Kidney (tissue), 14 donors: ENCODE measurements around the gene LIMA1. TPM values are rescaled to one million over a fixed set of nuclear protein-coding genes. Genes with fewer than 3 reads are reported as not detected.

ENCODE experiments used
- DNase-seq, 5 donors: peaks; one replicate each; pipeline ENCODE4 v3.0.0-alpha.2; 2013 to 2020
- FAIRE-seq: peaks from 2 replicates; lab custom pipeline; 2012; peaks lifted over from hg19 to GRCh38; lab: Jason Lieb, UNC
- H3K27ac ChIP-seq, 2 donors: one replicate each; pipeline ENCODE4 v1.7.0; 2013; ENCODE audit warnings: low read depth in 2 of 2, low read length in 2 of 2, inconsistent platforms in 1 of 2
- H3K27me3 ChIP-seq: one replicate; pipeline ENCODE4 v1.7.1; 2013; ENCODE audit warnings: low read length, inconsistent platforms; ENCODE audit not compliant: control insufficient read depth, insufficient read depth
- H3K36me3 ChIP-seq, 3 donors: one replicate each; pipeline versions ENCODE4 v1.7.0 to v1.7.1; 2013; ENCODE audit warnings: low read length in 3 of 3, control low read depth in 1 of 3, inconsistent platforms in 1 of 3; ENCODE audit not compliant: insufficient read depth in 3 of 3, control insufficient read depth in 2 of 3
- H3K4me1 ChIP-seq, 3 donors: one replicate each; pipeline versions ENCODE4 v1.7.0 to v1.7.1; 2013; ENCODE audit warnings: low read length in 3 of 3, inconsistent platforms in 1 of 3, low read depth in 1 of 3; ENCODE audit not compliant: control insufficient read depth in 2 of 3, insufficient read depth in 2 of 3
- H3K4me3 ChIP-seq, 3 donors: one replicate each; pipeline versions ENCODE4 v1.7.0 to v1.8.1; 2013; ENCODE audit warnings: low read length in 3 of 3, control low read depth in 1 of 3, inconsistent platforms in 1 of 3
- H3K9ac ChIP-seq, 3 donors: one replicate each; pipeline versions ENCODE4 v1.7.0 to v1.7.1; 2013; ENCODE audit warnings: low read length in 3 of 3, control low read depth in 1 of 3, inconsistent platforms in 1 of 3
- H3K9me3 ChIP-seq, 3 donors: one replicate each; pipeline versions ENCODE4 v1.7.0 to v1.7.1; 2013; ENCODE audit warnings: low read length in 3 of 3, control low read depth in 1 of 3, inconsistent platforms in 1 of 3; ENCODE audit not compliant: control insufficient read depth in 2 of 3, insufficient read depth in 1 of 3
- intact Hi-C: fragments of 100-400 bp; cut with DNase I; formaldehyde crosslinking; loops from one replicate; pipeline ENCODE4 v1.11.1; 2022
- microRNA-seq: library from miRNA; unstranded; fragments of <30 nt; microRNA quantifications from one replicate; pipeline ENCODE4 v1.2.0, GENCODE V29; 2020
- polyA plus RNA-seq: library from polyadenylated mRNA; stranded (reverse); fragments of 350-450 nt; fragmentation: Illumina TruSeq; extraction: RNeasy Lipid Tissue Mini Kit (QIAGEN cat#74804); gene quantifications from one replicate; pipeline ENCODE4 v1.2.3, GENCODE V29; 2014; ENCODE audit warnings: low read depth, low replicate concordance; ENCODE audit not compliant: insufficient read depth
- total RNA-seq: library from RNA; stranded (reverse); fragmentation: NEBNext Ultra II Directional; extraction: Animal tissue kit (Norgen Biotek cat#: 25700); gene quantifications from one replicate; pipeline ENCODE4 v1.2.1, GENCODE V29; 2021
- TF ChIP-seq, protein P1 (sequence below): IDR thresholded peaks from 3 replicates; pipeline ENCODE4 v1.5.1; 2012; ENCODE audit warnings: mild to moderate bottlenecking, moderate library complexity, borderline replicate concordance; ENCODE audit not compliant: insufficient read depth; ENCODE audit errors: extremely low read depth
- donor health status: control.
- donor health status: control.
- donor health status: control.
- donor health status: control.
- donor health status: control.
- donor health status: DM: yes; HTN: yes; CAD: no.
- donor health status: Normal renal cell carcinoma (clear cell type).

The LIMA1 gene
- total and polyA plus RNA-seq, 2 donors from 2014 or later: 43.1 to 76.1 TPM

GRCh38 chr12:50132505-50133135 lies 150.7 kb downstream of the LIMA1 start:
- H3K36me3 ChIP-seq: peaks cover 14 to 29% (median 19%) of the 10 kb centered on the region in 3 donors
- no peak for FAIRE-seq

DNA sequence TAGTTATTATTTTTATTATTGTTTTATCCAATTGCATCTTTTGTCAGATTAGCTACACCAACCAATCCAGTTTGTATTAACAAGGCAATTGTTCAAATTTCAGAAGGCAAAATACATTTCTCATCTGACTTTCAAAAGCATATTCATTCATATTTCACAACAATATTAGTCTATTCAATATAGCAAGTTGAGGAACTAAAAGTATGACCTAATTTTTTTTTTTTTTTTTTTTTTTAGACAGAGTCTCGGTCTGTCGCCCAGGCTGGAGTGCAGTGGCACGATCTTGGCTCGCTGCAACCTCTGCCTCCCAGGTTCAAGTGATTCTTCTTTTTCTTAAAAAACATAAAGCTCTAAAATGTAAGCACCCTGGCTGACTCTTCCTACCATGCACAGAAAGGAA lies 154.0 kb downstream of the LIMA1 start:
- Histone ChIP-seq H3K27ac (no peak overlapping the region), H3K27me3 (no peaks in the 10 kb centered on the region), H3K4me3 (no peak overlapping the region), H3K9me3 (no peaks in the 10 kb centered on the region), H3K9ac (no peak overlapping the region), H3K36me3 (peaks cover 10 to 23% (median 15%) of the 10 kb centered on the region in 3 donors), H3K4me1 (peaks cover 0 to 4% (median 0%) of the 10 kb centered on the region in 3 donors)
- intact Hi-C loops: no loop called here
- FAIRE-seq (no peak), DNase-seq (no peak)
- TF ChIP-seq, protein P1, sequence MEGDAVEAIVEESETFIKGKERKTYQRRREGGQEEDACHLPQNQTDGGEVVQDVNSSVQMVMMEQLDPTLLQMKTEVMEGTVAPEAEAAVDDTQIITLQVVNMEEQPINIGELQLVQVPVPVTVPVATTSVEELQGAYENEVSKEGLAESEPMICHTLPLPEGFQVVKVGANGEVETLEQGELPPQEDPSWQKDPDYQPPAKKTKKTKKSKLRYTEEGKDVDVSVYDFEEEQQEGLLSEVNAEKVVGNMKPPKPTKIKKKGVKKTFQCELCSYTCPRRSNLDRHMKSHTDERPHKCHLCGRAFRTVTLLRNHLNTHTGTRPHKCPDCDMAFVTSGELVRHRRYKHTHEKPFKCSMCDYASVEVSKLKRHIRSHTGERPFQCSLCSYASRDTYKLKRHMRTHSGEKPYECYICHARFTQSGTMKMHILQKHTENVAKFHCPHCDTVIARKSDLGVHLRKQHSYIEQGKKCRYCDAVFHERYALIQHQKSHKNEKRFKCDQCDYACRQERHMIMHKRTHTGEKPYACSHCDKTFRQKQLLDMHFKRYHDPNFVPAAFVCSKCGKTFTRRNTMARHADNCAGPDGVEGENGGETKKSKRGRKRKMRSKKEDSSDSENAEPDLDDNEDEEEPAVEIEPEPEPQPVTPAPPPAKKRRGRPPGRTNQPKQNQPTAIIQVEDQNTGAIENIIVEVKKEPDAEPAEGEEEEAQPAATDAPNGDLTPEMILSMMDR: no peak

More at GRCh38 chr12:50132505-50133135, 150.7 kb downstream of the LIMA1 start:
- no peak overlapping the region for H3K9ac ChIP-seq
- TF ChIP-seq, protein P1: peak; percentile 54
- no peaks in the 10 kb centered on the region for H3K27me3 ChIP-seq
- intact Hi-C loops: no loop called here
- H3K4me3 ChIP-seq: no peak overlapping the region
- peaks cover 0 to 4% (median 0%) of the 10 kb centered on the region in 3 donors for H3K4me1 ChIP-seq
- DNase-seq: peak in 2 of 5 donors; percentile 45 to 47
- no peak overlapping the region for H3K27ac ChIP-seq
- H3K9me3 ChIP-seq: no peaks in the 10 kb centered on the region

DNA sequence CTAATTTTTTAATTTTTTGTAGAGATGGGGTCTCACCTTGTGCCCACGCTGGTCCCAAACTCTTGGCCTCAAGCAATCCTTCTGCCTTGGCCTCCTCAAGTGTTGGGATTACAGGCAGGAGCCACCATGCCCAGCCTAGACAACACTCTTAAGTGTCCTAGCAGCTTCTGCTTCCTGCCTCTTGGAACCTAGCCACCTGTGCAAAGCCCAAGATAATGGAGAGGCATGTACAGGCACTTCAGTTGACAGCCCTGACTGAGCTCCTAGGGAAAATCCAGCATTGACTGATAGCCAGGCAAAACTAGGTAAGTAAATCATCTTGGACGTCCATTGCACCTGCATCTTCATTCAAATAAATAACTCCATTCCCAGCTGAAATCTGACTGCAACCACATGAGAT lies 155.8 kb downstream of the LIMA1 start:
- no peaks in the 10 kb centered on the region for H3K9me3 ChIP-seq
- H3K36me3 ChIP-seq: peaks cover 19 to 27% (median 19%) of the 10 kb centered on the region in 3 donors
- H3K27me3 ChIP-seq: no peaks in the 10 kb centered on the region
- FAIRE-seq (no peak), DNase-seq (no peak)
- no peak overlapping the region for H3K9ac ChIP-seq
- intact Hi-C loops: no loop called here
- H3K4me1 ChIP-seq: peaks cover 0 to 4% (median 0%) of the 10 kb centered on the region in 3 donors
- no peak overlapping the region for H3K4me3 ChIP-seq
- no peak overlapping the region for H3K27ac ChIP-seq
- TF ChIP-seq, protein P1: no peak

Small RNAs within 50 kb of the gene (microRNA-seq; reads per million reads assigned to microRNA genes)
- gene MIR1293: not detected

Other genes starting within 250 kb of the LIMA1 start
- 1.6 TPM for gene ASIC1, start 225.9 kb downstream of the LIMA1 start, total RNA-seq
- 0.99 TPM for gene ASIC1, start 225.9 kb downstream of the LIMA1 start, polyA plus RNA-seq
- 51.1 TPM for gene SMARCD1, start 198.2 kb downstream of the LIMA1 start, total RNA-seq
- gene SMARCD1, start 198.2 kb downstream of the LIMA1 start, polyA plus RNA-seq: 21.9 TPM
- gene GPD1, start 179.5 kb downstream of the LIMA1 start, total RNA-seq: 15.1 TPM
- 139 TPM for gene GPD1, start 179.5 kb downstream of the LIMA1 start, polyA plus RNA-seq
- 68.2 TPM for gene COX14, start 171.3 kb downstream of the LIMA1 start, total RNA-seq
- 242 TPM for gene COX14, start 171.3 kb downstream of the LIMA1 start, polyA plus RNA-seq
- 52.1 TPM for gene CERS5, start 116.2 kb downstream of the LIMA1 start, total RNA-seq
- gene CERS5, start 116.2 kb downstream of the LIMA1 start, polyA plus RNA-seq: 40.2 TPM
- gene FAM186A, start 113.1 kb upstream of the LIMA1 start, total RNA-seq: not detected
- gene FAM186A, start 113.1 kb upstream of the LIMA1 start, polyA plus RNA-seq: not detected
- gene LARP4, start 117.4 kb upstream of the LIMA1 start, total RNA-seq: 56.1 TPM
- 17.1 TPM for gene LARP4, start 117.4 kb upstream of the LIMA1 start, polyA plus RNA-seq
- 23.3 TPM for gene DIP2B, start 221.5 kb upstream of the LIMA1 start, total RNA-seq
- 4.6 TPM for gene DIP2B, start 221.5 kb upstream of the LIMA1 start, polyA plus RNA-seq